D341Med (cell line): ENCODE data around the gene ASCL4.
"Not testable (repeated sequence)": the region's sequence is repeated elsewhere in the genome, so short reads cannot be mapped to it uniquely, and the experiment has no call there.

Source experiments
- DNase-seq: peaks from one replicate; pipeline ENCODE4 v3.0.0; 2012; ENCODE audit warnings: low spot score

ASCL4 gene, protein sequence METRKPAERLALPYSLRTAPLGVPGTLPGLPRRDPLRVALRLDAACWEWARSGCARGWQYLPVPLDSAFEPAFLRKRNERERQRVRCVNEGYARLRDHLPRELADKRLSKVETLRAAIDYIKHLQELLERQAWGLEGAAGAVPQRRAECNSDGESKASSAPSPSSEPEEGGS

DNA sequence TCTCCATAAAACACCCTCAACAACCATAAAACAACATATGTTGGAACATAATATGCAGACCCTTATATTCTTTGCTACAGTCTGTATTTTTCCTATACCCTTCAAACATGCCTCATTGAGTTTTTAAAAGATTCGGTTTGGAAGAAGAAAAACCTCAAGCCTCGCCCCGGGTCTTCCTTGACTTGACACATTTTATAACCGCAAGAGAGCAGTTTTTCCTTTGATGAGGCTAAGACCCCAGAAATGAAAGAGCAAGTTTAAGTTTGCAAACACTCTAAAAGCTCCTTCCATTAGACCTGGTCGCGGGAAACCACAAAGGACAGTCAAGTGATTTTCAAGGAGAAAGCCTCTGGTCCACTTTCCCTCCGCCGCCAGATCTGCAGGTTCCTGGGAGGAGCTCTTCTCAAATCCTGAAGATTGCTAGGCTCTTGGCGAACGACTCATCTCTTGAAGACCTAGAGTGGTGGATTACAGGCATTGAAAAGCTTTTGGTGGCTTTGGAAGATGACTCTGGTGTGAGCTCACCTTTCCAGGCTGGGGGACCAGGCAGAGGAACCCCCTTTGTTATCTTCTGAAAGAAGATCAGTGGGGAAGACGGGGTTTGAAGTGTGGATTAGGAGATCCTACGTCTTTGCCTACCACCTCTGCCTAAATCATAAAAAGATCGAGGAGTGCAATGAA lies at the start of gene ASCL4:
ASCL4 (plus strand) TSS at position 356 of the 681 bp plus-strand sequence. CDS start 515 bp downstream, outside the sequence.
- DNase-seq: no peak

DNA sequence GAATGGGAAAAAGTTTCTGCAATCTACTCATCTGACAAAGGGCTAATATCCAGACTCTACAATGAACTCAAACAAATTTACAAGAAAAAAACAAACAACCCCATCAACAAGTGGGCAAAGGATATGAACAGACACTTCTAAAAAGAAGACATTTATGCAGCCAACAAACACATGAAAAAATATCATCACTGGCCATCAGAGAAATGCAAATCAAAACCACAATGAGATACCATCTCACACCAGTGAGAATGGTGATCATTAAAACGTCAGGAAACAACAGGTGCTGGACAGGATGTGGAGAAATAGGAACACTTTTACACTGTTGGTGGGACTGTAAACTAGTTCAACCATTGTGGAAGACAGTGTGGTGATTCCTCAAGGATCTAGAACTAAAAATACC lies 47.2 kb upstream of the ASCL4 start:
- not testable (repeated sequence) for DNase-seq

DNA sequence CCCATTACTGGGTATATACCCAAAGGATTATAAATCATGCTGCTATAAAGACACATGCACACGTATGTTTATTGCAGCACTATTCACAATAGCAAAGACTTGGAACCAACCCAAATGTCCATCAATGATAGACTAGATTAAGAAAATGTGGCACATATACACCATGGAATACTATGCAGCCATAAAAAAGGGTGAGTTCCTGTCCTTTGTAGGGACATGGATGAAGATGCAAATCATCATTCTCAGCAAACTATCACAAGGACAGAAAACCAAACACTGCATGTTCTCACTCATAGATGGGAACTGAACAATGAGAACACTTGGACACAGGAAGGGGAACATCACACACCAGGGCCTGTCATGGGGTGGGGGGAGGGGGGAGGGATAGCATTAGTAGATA lies 46.8 kb upstream of the ASCL4 start:
- not testable (repeated sequence) for DNase-seq

DNA sequence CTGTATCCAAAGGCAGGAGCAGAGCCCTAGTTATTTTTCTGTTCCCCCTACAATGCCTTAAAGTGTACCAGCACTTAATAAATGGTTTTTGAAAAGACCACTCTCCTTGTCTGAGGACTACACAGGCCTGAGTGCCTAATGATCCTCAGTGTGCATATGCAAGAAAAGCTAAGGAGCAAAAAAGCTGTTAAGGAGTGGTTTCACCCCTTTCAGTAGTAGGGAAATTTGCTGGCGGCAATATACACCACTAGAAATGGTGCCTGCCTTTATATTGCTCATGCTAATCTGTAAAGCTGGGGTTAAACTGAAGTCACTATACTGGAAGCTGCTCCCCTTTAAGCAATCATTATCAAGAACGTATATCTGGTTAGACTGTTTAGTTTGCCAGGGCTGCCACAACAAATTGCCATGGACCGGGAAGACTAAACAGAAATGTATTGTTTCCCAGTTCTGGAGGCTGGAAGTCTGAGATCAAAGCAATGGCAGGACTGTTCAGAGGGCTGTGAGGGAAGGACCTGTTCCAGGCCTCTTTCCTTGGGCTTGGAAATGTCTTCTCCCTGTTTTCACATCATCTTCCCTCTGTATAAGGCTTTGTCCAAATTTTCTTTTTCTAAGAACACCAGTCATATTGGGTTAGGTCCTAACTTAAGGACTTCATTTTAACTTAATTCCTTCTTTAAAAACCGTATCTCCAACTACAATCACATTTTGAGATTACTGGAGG lies 43.7 kb upstream of the ASCL4 start:
- DNase-seq: no peak

DNA sequence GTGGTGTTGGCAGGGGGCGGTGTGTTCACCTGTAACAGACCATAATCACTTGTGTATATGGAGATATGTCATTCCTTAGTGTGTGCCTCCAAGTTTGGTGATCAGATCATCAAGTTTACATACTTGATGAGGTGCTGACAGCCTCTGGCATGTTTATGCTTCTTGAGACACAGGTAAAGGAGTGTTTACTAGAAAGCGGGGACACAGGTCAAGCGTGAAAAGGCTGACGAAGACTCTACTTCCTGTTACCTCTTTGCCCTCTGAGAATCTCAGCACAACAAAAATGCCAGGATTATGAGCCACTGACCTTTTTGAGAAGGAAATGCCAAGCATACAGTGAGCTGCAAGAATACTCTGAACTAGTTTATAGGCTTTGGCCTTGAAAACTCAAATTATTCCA lies 43.1 kb upstream of the ASCL4 start:
- no peak for DNase-seq

DNA sequence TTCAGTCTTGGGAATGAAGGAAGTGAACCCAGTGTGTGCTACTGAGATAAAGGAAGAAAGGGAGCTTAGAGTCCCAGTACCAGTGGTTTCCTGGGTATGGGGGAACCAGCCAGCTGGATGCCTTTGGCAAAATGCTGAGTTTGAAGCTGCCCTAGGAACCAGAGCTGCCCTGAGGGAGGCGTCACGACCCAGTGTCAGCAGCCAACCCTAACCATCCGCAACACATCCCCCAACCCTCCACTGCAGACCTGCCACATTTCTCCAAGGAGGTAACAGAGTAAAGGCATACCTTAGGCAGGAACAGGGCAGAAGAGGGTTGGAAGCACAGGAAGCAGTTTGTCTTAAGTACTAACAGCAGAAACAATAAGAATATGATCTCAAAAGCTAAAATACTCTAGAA lies 42.1 kb upstream of the ASCL4 start:
- no peak for DNase-seq

DNA sequence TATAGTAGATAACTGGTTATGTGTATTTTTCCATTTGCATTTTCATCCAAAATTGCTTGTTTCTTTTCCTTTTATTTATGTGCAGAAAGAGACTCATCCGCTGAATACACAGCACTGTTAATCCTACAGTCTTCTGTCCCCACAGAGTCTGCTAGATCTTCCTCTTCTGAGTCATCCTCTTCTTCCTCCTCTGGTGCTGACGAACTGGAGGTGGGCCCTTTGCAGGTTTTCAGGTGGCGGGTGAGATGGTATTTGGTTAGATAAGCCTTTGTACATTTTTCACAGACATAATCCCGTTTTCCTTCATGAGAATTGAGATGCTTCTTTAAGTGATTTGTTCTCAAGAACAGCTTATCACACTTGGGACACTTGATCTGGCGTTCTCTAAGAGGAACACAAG lies 40.4 kb upstream of the ASCL4 start:
- no peak for DNase-seq

DNA sequence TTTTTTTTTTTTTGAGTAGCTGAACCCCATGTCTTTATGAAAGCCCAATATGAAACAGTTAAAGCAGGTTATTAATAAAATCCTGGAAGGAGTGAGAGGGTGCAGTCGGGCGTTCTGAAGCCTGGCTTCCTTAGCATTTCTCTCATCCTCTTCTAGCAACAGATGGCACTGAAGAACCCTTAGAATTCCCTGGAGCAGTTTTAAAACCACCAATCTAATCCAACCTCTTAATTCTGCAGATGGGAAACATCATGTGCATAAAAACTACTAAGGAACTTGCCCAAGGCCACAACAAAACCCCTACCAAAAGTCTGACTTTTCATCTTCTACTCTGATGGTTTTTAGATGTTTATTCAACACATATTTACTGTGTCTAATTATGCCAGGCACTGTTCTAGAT lies 38.7 kb upstream of the ASCL4 start:
- no peak for DNase-seq

DNA sequence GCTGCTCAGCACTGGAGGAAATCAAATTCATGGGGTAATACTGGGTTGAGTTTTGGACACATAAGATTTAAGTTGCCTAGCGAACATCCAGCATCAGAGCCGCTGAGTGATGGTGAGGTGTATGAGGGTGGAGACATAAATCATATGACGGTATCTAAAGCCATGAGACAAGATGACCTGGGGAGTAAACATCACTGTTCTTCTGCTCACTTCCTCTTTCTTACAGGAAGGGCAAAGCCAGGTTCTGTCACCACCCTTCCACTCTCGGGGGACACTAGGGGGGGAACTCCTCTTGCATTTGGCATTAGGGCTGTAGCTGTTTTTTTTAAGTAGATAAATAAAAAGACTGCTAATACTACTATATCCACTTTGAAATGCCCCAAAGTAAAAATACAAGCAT lies 37.6 kb upstream of the ASCL4 start:
- DNase-seq: no peak

DNA sequence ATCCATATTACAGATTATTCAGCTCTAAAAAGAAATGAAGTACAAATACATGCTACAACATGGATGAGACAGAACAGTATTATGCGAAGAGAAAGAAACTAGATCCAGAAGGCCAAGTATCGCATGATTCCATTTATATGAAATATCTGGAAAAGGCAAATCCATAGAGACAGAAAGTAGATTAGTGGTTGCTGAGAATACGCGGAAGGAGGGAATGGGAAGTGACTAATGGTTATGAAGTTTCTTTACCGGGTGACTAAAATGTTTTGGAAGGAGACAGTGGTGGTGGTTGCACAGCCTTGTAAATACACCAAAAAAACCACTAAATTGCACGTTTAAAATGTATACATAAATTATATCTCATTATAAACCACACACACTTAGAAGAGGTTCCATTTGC lies 26.0 kb upstream of the ASCL4 start:
- DNase-seq: no peak

DNA sequence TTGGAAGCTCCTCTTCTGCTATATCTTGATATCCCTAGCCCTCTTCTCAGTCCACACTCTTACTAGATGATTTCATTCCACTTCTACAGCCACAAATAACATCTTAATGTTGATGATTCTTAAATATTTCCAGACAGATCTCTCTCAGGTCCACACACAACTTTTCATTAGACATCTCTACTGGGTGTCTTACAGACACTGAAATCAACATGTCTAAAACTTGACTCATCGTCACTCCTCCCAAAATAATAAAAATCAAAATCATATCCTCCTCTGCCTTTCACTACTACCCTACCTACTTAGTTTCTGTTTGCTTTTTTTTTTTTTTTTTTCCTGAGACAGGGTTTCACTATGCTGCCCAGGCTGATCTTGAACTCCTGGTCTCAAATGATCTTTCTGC lies 25.4 kb upstream of the ASCL4 start:
- DNase-seq: no peak

DNA sequence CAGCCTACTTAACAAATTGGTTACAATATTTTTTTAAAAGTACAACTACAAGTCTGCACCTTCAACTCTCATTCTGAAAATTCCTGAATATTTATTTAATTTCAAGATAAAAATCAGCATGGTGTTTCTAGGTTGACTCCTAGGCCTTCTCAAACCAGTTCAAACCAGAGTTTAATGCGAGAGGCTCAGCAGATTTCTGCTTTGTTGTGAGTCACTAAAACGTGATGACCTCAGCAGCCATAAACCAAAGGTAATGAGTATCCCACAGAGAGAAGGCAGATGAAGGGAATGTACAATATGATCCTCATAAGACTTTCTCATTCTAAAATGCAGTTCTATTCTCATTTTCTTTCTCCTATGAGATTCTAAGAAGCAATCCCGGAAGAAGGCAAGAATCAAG lies 15.1 kb upstream of the ASCL4 start:
- DNase-seq: no peak

DNA sequence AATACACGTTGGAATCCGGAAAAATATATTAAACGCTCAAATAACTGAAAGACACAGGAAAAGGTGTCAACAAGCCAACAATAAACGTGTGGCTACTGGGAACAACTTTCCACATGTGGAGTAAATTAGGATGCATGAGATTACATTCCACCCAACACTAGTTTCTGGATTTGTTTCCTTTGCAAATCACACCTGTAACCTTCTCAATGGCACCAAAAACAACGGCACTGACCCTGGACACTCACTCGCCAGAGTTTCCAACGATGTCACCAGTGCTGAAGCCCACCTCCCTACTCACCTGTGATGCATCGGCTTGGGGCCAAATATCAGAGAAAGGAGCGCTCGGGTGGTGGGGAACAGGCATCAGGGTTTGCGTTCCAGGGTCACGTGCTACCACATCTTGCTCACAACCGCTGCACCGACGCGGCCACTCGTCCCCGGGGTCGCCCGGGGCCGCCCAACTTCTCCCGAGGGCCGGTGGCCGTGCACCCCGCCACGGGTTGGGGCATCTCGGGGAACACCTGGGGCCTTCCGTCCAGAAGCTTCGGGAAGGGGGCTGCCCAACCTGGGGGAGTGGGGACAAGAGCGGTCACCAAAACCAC lies 14.2 kb upstream of the ASCL4 start:
- DNase-seq: peak; percentile 62

DNA sequence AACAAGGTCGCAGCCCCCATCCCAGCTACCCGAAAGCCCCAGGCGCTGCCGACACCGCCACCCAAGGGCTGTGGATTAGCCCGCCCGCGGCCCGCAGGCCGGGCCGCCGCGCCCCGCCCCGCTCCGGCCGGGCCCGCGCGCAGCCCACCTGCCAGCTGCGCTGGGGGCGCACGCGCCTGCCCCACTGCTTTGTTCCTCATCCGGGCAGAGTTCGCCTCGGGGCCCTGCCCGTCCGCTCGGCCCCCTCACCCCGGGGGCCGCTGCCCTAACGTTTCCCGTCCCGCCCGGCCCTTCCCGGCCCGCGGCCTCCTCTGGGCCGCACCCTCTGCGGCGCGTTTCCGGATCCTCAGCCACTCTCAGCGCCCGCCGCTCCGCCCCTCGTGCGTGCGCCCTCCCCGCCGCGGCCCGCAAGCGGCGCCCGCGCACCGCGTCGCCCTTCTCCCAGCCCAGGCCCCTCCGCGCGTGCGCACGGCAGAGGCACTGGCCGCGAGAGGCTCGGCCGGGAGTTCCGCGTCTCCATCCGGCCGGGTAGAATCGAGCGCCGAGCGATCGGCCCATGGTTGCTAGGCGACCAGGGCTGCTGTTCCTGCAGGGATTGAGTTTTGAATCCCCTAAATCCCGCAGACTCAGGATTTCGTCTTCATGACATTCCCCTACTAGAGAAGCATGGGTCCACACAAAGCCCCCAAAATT lies 13.5 kb upstream of the ASCL4 start, which contains the start of gene PRDM4:
PRDM4 (minus strand) TSS at position 329 of the 693 bp plus-strand sequence. CDS start 622 bp downstream, outside the sequence.
- DNase-seq: peak; percentile 99

DNA sequence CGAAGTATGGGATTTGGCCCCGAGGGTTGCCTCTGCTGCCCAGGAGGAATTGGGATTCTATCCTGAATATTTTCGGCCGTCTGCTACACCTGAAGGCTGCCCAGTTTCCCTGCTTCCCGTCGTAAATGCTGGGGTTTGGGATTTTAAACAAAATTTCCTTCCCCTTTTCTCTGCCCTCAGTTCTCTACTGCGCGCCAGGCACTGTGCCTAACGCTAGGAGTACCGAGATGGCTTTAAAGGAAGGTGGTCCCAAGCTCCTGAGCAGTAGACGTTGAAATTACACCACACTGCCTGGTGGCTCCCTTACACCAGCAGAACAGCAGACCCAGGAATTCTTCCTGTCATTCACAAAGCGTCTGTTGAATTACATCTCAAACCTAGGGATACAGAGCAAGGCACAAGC lies 13.0 kb upstream of the ASCL4 start:
- peak; percentile 38 for DNase-seq

DNA sequence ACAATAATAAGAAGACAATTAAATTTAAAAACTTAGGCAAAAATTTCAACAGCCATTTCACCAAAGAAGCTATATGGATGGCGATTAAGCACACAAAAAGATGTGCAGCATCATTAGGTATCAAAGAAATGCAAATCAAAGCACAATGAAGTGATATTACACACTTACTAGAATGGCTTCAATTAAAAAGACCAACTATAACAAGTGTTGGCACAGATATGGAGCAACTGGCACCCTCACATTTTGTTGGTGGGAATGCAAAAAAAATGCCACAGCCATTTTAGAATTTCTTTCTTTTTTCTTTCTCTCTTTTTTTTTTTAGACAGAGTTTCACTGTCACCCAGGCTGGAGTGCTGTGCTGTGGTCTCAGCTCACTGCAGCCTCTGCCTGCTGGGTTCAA lies 11.6 kb upstream of the ASCL4 start:
- DNase-seq: no peak

DNA sequence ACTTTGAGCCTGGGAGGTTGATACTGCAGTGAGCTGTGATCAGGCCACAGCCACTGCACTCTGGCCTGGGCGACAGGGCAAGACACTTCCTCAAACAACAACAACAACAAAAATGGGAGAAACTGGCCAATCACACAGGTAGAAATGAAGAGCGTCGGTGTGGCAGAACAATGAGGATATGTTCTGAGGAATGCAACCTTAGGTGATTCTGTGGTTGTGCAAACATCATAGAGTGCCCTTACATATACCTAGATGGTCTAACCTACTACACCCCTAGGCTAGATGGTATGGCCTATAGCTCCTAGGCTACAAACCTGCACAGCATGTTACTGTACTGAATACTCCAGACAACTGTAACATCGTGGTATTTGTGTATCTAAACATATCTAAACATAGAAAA lies 9.9 kb upstream of the ASCL4 start:
- DNase-seq: no peak

DNA sequence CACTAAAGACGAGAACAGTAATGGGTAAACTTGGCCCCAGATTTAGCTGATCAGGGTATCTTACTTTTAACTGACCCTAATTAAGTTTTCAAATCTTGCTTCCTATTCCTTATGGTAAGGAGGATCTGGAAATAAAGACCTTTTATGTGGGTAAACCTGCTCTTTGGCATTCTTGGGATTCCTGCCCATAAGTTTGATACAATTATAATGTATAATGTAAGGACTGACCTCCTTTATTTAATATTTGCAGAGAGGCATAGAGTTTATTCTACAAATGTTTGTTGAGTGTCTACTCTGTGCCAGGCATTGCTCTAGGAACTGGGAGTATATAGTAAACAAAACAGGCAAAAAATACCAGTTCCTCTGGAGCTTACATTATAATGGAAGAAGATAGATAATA lies 9.2 kb upstream of the ASCL4 start:
- no peak for DNase-seq

DNA sequence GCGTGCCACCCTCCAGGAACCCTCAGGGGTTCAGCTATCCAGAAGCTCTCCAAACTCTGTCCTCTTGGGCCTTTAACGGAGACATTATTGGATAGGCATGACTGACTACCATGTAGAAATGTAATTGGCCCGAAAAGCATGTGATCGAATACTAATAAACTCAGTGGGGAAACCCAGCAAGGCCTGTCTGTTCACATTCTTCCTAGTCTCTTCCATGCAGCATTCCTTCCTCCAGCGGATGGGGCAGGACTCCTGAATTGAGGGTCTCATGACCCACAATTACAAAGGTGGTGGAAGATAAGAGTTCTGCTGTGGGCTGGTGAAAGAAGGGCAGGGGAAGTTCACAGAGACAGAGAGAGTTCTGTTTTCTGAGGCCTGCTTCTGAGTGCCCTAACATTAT lies 7.0 kb upstream of the ASCL4 start:
- no peak for DNase-seq

DNA sequence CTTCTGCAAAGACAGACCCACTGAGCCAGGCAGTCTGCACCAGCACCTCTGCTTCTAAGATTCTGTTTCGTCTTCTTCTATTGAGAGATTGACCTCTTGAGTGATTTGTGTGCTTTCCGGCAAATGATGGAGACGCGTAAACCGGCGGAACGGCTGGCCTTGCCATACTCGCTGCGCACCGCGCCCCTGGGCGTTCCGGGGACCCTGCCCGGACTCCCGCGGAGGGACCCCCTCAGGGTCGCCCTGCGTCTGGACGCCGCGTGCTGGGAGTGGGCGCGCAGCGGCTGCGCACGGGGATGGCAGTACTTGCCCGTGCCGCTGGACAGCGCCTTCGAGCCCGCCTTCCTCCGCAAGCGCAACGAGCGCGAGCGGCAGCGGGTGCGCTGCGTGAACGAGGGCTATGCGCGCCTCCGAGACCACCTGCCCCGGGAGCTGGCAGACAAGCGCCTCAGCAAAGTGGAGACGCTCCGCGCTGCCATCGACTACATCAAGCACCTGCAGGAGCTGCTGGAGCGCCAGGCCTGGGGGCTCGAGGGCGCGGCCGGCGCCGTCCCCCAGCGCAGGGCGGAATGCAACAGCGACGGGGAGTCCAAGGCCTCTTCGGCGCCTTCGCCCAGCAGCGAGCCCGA lies 703 bp downstream of the ASCL4 start:
- peak; percentile 64 for DNase-seq

DNA sequence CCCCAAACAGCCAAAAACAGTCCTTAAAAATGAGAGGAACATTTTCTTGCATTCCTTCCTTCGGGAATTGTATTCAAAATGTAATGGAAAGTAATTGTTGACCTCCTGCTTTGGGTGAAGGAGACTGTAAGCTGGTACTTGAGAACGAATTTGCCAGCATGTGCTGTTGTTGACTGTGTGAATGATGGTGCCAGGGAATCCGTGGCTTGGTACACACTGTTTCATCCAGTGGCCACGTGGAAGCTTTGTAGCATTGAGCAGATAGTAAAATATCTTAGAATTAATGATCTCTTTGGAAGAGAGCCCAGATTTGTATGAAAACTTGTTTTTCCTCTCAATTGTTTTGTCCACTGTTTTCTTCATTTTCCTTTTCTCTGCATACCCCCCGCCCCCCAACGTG lies 1.7 kb downstream of the ASCL4 start:
- DNase-seq: no peak
